ENCODE data around the gene TRIM62. TPM values are rescaled to one million over a fixed set of nuclear protein-coding genes. Genes with fewer than 3 reads are reported as not detected.

TRIM62 gene
- total RNA-seq, 1 donor from 2014 or later = 1.4 TPM

DNA sequence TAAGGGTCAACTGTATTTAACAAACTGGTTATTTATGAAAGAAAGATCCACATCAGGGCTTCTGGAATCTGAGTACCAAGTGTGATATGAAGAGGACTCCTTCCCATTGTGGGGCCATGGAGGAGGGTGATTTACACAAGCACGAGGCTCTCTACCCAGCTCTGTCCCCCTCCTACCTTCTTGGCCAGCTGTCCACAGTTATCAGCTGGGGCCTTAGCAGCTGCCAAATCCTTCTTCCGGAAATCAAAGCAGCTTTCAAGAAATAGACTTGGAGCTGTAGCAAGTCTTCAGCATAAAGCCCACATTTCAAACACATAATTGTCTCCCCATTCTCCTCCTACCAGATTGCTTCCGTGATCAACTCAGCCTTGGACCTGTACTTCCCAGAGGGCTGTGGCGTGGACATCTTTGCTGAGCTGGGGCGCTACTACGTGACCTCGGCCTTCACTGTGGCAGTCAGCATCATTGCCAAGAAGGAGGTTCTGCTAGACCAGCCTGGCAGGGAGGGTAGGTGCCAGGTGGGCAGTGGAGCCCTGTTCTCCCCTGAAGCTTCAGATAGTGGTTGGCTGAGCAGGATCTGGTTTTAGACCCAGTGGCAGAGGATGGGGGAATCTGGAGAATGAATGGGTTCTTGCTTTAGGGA lies 85.4 kb downstream of the TRIM62 start:
- no peak overlapping the region for H3K4me3 ChIP-seq
- no peaks in the 10 kb centered on the region for H3K79me2 ChIP-seq (ENCODE audit: low read depth)
- no peaks in the 10 kb centered on the region for H3K9me3 ChIP-seq (ENCODE audit: low read depth)
- no peak for DNase-seq (ENCODE audit: low spot score)
- Mint-ChIP-seq H3K36me3 (peaks cover 9% of the 10 kb centered on the region), H3K4me1 (peaks cover 6% of the 10 kb centered on the region), H3K4me3 (no peak overlapping the region), H3K27ac (no peak overlapping the region), H3K9me3 (no peaks in the 10 kb centered on the region), H3K27me3 (ENCODE audit: insufficient read depth, low read depth) (peaks cover 8% of the 10 kb centered on the region)
- H3K27me3 ChIP-seq = no peaks in the 10 kb centered on the region
- TF ChIP-seq, protein P1, sequence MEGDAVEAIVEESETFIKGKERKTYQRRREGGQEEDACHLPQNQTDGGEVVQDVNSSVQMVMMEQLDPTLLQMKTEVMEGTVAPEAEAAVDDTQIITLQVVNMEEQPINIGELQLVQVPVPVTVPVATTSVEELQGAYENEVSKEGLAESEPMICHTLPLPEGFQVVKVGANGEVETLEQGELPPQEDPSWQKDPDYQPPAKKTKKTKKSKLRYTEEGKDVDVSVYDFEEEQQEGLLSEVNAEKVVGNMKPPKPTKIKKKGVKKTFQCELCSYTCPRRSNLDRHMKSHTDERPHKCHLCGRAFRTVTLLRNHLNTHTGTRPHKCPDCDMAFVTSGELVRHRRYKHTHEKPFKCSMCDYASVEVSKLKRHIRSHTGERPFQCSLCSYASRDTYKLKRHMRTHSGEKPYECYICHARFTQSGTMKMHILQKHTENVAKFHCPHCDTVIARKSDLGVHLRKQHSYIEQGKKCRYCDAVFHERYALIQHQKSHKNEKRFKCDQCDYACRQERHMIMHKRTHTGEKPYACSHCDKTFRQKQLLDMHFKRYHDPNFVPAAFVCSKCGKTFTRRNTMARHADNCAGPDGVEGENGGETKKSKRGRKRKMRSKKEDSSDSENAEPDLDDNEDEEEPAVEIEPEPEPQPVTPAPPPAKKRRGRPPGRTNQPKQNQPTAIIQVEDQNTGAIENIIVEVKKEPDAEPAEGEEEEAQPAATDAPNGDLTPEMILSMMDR (IDR thresholded peaks at IDR 0.05) = no peak
- TF ChIP-seq EZH2phosphoT487 (IDR thresholded peaks at IDR 0.05) (no peak), EZH2 (IDR thresholded peaks at IDR 0.05) (no peak)
- H3F3A ChIP-seq (ENCODE audit: low read depth) = no peaks in the 10 kb centered on the region
- H2AFZ ChIP-seq (replicated peaks) = no peak overlapping the region
- H3K4me1 ChIP-seq = no peaks in the 10 kb centered on the region
- no peak overlapping the region for H3K27ac ChIP-seq
- H3K36me3 ChIP-seq = no peaks in the 10 kb centered on the region
- H4K20me1 ChIP-seq (ENCODE audit: low read depth) = no peaks in the 10 kb centered on the region
- no peak overlapping the region for H3K9ac ChIP-seq
- no peak overlapping the region for H3K4me2 ChIP-seq

Other genes with a start within 250 kb of the TRIM62 start
- gene RNF19B, start 217.2 kb downstream of the TRIM62 start, total RNA-seq (ENCODE audit: low replicate concordance) = 11.5 and 14.2 TPM in 2 replicates
- 85.5 and 128 TPM in 2 replicates for gene AK2, start 145.2 kb downstream of the TRIM62 start, total RNA-seq (ENCODE audit: low replicate concordance)
- 1.3 and 5.8 TPM in 2 replicates for gene AZIN2, start 100.9 kb downstream of the TRIM62 start, total RNA-seq (ENCODE audit: low replicate concordance)
- gene ZNF362, start 74.4 kb upstream of the TRIM62 start, total RNA-seq (ENCODE audit: low replicate concordance) = 10.9 and 27.9 TPM in 2 replicates
- not detected in 2 replicates for gene A3GALT2, start 139.1 kb upstream of the TRIM62 start, total RNA-seq (ENCODE audit: low replicate concordance)
- 65.0 and 108 TPM in 2 replicates for gene PHC2, start 249.1 kb upstream of the TRIM62 start, total RNA-seq (ENCODE audit: low replicate concordance)